Measurements from ENCODE around the gene PPME1.

DNA sequence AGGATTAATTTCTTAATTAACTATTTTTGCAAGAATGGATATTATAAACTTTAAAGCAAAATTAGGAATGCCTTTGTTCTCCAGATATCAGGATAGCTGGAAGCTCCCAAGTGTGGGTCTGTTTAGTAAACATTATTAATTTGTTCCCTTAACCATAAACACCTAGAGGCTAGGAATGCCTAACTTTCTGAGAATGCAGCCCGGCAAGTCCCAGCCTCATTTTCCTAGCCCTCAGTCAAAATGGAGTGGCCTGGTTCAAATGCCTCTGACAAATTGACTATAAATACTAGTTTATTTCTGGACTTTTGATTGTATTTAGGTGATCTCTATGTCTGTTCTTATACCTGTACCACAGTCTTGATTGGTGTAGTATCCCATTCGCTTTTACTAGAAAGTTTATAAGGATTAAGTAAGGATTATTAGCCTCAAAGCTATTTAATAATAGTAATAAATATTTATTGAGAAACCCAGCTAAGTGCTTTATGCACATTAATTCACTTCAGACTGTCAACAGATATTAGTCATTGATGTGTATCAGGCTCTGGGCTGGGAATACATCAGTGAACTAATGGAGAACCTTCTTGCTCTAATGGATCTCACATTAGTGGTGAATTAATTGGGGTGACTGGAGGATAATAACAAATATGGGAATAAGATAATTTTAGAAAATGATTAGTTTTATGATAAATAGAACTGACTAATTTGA, 25.8 kb downstream of the PPME1 start:
- TF ChIP-seq, protein P1, sequence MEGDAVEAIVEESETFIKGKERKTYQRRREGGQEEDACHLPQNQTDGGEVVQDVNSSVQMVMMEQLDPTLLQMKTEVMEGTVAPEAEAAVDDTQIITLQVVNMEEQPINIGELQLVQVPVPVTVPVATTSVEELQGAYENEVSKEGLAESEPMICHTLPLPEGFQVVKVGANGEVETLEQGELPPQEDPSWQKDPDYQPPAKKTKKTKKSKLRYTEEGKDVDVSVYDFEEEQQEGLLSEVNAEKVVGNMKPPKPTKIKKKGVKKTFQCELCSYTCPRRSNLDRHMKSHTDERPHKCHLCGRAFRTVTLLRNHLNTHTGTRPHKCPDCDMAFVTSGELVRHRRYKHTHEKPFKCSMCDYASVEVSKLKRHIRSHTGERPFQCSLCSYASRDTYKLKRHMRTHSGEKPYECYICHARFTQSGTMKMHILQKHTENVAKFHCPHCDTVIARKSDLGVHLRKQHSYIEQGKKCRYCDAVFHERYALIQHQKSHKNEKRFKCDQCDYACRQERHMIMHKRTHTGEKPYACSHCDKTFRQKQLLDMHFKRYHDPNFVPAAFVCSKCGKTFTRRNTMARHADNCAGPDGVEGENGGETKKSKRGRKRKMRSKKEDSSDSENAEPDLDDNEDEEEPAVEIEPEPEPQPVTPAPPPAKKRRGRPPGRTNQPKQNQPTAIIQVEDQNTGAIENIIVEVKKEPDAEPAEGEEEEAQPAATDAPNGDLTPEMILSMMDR (IDR thresholded peaks at IDR 0.05): no peak
- no peak for TF ChIP-seq POLR2A (IDR thresholded peaks at IDR 0.05)
